Middle frontal gyrus (tissue), 1 donor: Measurements from ENCODE around the gene SOX1.

Experiments
- DNase-seq: peaks from one replicate; pipeline ENCODE4 v3.0.0-alpha.2; 2015; ENCODE audit warnings: low spot score; ENCODE audit errors: extremely low spot score

Gene SOX1

DNA sequence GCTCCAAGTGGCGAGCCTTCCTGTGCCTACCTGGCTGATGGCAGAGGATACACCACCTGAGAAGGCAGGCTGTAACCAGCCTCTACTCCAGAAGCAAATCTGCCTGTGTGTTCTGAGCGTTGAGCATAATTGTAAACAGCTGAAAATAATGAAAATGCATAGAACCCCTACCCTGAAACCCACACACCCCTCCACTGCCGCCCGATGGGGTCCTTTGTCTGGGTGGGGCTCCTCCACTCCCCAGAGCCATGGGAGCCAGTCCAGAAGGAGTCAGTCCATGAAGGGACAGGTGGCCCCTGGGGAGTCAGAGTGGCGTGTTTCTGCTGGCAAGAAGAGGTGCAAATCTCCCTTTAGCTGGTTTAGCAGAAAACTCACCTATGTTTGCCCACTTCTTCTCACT is 8.0 kb upstream of the SOX1 start:
- DNase-seq, result no peak

DNA sequence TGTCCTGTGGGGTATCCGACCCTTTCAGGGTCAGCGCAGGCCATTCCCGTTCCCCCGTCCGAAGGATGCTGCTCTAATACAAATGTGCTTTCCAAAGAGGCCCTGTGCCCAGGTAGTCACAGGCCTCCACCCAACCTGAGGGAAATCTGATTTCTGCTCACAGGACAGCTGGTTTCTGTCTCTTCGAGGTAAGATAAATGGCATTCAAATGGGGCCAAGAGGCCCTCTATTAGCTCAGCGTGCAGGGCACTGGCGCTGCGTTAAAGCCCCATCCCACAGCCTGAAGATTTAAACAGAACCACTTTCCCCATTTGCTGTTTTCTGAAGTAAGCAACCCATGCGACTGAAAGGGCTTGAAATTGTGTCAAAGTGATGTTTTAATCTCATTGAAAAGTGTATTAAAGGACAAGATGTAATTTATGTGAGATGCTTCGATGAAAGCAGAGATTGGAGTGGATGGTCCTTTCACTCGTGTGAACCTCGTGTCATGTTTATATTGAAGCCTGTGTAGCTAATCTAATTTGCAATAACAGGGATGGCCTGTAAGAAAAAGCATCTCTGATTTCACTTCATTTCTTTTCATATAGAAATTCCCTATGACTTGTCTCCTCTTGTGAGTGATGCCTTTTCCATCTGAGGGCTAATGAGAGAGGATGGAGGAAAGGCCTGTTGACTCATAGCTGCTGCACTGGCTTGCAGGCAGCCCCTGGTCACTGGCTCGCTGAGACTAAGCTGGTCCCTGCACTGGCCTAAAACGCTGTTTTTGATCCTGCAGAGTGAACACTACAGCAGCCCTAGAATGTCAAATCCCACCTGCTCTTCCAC is 7.3 kb upstream of the SOX1 start:
- no peak for DNase-seq

GRCh38 chr13:112060282-112060830 is 6.6 kb upstream of the SOX1 start:
- no peak for DNase-seq

- DNase-seq, result no peak
Observed at GRCh38 chr13:112060899-112061366, 6.0 kb upstream of the SOX1 start.

DNA sequence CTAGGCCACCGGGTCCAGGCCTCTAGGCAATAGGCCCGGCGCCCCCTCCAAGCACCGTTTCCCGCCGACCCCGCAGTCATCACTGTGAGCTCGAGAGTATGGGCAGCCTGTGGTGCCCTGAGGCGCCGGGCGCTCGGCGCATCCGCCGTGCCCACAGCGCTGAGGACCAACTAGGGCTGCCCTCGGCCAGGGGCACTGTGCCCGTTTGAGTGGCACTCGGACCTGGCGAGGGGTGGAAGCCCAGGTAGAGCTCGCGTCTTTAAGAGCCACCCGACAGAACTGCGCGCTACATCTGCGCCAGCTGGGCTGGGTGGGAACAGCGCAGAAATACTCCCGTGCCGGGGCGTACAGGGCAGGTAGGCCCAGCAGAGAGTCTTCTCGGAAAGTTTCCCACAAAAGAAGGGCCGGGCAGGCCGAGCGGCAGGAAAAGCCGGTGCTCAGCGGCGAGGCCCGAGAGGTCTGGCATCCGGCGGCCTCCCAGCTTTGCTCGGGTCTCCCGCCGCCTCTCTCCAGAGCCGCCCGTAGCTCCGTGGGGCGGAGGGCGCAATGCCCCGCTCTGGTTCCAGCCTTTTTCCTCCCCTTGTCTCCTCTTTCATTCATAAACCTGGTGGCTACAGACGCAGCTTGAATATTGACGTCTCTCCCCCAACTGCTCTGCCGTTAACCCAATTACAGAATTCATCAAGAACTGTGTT is 5.4 kb upstream of the SOX1 start:
- DNase-seq, result no peak

- DNase-seq, result no peak
Observed at GRCh38 chr13:112062072-112062567, 4.8 kb upstream of the SOX1 start.

DNA sequence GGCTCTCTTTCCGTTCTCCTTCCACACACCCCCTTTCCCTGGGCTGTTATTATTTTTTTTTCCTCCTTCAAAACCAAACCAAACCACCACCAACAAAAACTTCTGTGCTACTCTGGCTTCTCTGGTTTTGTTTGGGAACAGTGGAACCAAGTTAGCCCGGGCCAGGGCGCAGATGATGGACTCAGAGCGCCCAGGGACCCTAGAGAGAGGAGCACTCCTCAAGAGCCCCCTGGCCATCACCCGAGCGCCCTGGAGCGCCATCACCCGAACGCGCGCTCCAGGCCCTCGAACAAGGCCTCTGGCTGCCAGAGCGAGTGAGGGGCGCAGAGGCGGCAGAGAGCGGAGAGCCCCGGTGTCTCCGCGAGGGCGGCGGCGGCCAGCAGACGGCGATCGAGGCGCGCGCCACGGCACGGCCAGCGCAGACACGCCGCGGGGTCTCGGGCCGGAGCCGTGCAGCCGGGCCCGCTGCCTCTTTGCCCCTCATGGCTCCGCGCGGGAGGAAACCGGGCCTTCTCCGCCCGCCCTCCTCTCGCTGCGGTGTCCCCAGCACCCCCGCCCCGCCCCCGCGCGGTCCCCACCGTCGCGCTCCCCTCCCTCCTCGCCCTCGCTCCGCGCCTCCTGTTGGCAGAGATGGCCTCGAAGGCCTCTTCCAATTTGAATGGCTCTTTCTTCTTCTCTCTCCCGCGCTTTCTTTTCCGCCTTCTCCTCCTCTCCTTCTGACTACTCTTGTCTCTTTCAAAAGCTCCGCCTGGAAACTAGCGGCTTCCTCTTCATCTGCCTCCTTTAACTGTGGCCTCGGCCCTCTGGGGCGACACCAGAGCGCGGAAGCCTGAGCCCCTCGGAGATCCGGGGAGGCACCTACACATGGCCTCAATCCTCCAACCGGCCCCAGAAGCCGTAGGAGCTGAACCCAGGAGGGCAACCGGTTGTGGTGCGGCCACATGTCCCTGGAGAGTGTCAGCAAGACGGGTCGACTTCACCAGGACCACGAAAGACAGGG is 4.1 kb upstream of the SOX1 start:
- DNase-seq, result no peak

DNA sequence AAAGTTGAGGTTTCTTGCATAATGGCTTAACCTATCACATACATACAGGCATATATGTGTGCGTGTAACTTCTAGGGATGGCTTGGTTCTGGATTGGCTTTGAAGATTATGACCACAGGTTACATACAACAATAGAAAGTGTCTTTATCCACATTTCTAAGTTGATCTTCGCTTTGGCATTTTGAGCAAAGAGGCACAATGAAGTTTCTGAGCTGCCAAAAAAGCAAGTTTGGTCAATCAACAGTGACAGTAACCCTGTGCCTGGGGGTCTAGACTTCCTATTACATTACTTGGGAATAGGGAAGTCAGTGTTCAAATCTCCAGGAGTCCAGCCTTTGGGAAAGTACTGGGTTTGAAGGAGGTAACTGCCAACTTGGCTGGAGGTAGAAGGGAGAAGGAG is 3.1 kb upstream of the SOX1 start:
- no peak for DNase-seq

DNA sequence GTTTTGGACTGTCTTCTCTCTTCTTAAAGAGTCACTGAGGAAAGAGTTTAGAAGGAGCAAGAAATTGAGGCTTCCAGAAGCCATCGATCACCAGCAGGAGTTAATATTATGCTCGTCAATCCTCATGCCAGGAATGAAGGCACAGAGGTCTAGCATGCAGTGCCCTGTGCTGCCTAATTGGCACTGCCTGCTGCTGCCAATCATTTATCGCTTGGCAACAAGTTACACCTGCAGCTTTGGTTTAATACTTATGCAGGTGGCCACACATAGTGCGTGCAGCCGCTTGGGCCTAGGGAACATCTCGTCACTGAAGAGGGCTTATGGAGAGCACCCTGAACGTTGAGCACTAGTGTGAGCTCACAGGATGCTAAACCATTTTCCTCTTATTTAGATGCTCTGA is 2.7 kb upstream of the SOX1 start:
- DNase-seq, result no peak

DNA sequence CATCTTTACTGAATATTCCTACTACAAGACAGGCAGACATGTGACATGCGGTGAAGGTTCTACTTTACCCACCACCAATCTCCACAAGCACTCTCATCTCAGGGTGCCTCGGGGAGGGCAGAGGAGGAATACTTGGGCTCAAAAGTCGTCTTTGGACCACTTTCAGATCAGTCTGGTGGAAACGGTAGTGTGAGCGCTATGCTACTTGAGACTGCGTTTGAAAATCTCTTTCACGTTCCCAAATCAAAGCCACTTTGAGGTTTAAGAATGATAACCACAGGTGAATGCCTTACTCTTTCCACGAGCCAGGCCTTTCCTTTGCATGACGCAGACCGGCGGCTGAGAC is 1.5 kb upstream of the SOX1 start:
- no peak for DNase-seq

- no peak for DNase-seq
Observed at GRCh38 chr13:112065867-112066623, 904 bp upstream of the SOX1 start.

DNA sequence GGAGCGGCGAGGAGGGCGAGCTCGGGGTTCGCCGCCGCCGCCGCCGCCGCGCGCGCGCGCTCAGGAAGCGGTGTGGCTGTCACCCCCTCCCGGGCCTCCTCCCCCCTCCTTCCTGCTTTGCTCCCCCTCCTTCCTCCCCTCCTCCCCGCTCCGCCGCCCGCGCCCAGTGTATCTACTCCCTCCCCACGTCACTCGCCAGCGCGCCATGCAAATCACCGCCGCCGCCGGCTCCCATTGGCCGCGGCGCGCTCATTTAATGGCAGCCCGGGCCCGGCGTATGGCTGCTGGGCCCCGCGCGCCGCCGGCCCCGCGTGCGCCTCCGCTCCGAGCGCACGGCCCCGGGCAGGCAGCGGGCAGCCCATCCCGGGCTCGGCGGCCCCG is 335 bp upstream of the SOX1 start:
- DNase-seq, result peak; percentile 50

DNA sequence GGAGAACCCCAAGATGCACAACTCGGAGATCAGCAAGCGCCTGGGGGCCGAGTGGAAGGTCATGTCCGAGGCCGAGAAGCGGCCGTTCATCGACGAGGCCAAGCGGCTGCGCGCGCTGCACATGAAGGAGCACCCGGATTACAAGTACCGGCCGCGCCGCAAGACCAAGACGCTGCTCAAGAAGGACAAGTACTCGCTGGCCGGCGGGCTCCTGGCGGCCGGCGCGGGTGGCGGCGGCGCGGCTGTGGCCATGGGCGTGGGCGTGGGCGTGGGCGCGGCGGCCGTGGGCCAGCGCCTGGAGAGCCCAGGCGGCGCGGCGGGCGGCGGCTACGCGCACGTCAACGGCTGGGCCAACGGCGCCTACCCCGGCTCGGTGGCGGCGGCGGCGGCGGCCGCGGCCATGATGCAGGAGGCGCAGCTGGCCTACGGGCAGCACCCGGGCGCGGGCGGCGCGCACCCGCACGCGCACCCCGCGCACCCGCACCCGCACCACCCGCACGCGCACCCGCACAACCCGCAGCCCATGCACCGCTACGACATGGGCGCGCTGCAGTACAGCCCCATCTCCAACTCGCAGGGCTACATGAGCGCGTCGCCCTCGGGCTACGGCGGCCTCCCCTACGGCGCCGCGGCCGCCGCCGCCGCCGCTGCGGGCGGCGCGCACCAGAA is 1.1 kb downstream of the SOX1 start:
- no peak for DNase-seq

DNA sequence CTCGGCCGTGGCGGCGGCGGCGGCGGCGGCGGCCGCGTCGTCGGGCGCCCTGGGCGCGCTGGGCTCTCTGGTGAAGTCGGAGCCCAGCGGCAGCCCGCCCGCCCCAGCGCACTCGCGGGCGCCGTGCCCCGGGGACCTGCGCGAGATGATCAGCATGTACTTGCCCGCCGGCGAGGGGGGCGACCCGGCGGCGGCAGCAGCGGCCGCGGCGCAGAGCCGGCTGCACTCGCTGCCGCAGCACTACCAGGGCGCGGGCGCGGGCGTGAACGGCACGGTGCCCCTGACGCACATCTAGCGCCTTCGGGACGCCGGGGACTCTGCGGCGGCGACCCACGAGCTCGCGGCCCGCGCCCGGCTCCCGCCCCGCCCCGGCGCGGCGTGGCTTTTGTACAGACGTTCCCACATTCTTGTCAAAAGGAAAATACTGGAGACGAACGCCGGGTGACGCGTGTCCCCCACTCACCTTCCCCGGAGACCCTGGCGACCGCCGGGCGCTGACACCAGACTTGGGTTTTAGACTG is 1.7 kb downstream of the SOX1 start:
- no peak for DNase-seq

DNA sequence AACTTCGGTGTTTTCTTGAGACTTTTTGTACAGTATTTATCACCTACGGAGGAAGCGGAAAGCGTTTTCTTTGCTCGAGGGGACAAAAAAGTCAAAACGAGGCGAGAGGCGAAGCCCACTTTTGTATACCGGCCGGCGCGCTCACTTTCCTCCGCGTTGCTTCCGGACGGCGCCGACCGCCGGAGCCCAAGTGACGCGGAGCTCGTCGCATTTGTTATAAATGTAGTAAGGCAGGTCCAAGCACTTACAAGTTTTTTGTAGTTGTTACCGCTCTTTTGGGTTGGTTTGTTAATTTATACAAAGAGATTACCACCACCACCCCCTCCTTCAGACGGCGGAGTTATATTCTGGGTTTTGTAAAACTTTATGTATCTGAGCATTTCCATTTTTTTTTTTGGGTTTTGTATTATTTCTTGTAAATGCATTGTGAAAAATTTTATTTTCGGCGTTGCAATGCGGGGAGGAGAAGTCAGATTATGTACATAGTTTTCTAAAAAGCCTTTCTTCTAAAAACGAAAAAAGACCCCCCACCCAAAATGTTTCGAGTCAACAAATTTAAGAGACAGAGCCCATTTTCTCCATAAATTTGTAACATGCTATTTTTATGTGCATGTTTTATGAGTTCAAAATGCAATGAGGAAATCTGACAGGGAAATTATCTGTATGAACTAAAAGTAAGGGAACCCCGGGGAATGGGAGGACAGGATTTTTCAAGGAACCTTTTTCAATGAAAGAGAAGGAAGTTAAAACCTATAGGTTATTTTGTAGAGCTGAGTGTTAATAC is 2.3 kb downstream of the SOX1 start:
- DNase-seq, result no peak

GRCh38 chr13:112069845-112070251 is 2.9 kb downstream of the SOX1 start:
- no peak for DNase-seq

- no peak for DNase-seq
Observed at GRCh38 chr13:112071102-112071722, 4.3 kb downstream of the SOX1 start.

- no peak for DNase-seq
Observed at GRCh38 chr13:112071723-112072533, 5.0 kb downstream of the SOX1 start.
